GM12892 (cell line): ENCODE measurements around the gene CHST4.

Experiments
- POLR2A ChIP-seq: IDR thresholded peaks from 2 replicates; pipeline ENCODE4 v1.6.1; 2011; ENCODE audit warnings: low read depth, low read length, control low read depth
- POLR2AphosphoS5 ChIP-seq: IDR thresholded peaks from 2 replicates; pipeline ENCODE4 v1.6.1; 2011; ENCODE audit warnings: low read depth, low read length, control low read depth

- TF ChIP-seq POLR2AphosphoS5 (no peak), POLR2A (no peak)
These were observed 20.9 kb downstream of the CHST4 start for GRCh38 chr16:71547168-71547567.
